ENCODE measurements around the gene HRH1.
"Not testable (repeated sequence)": the region's sequence is repeated elsewhere in the genome, so short reads cannot be mapped to it uniquely, and the experiment has no call there.

HRH1 gene

GRCh38 chr3:11173828-11174465 is 19.7 kb downstream of the HRH1 start:
- no peak for DNase-seq

- no peak for DNase-seq
Observed at GRCh38 chr3:11178421-11178820, 24.1 kb downstream of the HRH1 start.

GRCh38 chr3:11184328-11184969 is 30.2 kb downstream of the HRH1 start:
- not testable (repeated sequence) for DNase-seq

GRCh38 chr3:11185144-11185543 is 30.9 kb downstream of the HRH1 start:
- DNase-seq = no peak

GRCh38 chr3:11185564-11186317 is 31.4 kb downstream of the HRH1 start:
- no peak for DNase-seq

GRCh38 chr3:11186318-11186692 is 32.0 kb downstream of the HRH1 start:
- DNase-seq = no peak

- DNase-seq = no peak
Observed at GRCh38 chr3:11186771-11187191, 32.5 kb downstream of the HRH1 start.

- no peak for DNase-seq
Observed at GRCh38 chr3:11187681-11188080, 33.4 kb downstream of the HRH1 start.

- DNase-seq = no peak
Observed at GRCh38 chr3:11188231-11188630, 33.9 kb downstream of the HRH1 start.

GRCh38 chr3:11195201-11195600 is 40.9 kb downstream of the HRH1 start:
- DNase-seq = no peak

- no peak for DNase-seq
Observed at GRCh38 chr3:11195721-11196332, 41.5 kb downstream of the HRH1 start.

GRCh38 chr3:11197484-11197883 is 43.2 kb downstream of the HRH1 start:
- DNase-seq = no peak

- DNase-seq = no peak
Observed at GRCh38 chr3:11198070-11198469, 43.8 kb downstream of the HRH1 start.

GRCh38 chr3:11198495-11198894 is 44.2 kb downstream of the HRH1 start:
- DNase-seq = no peak

- DNase-seq = no peak
Observed at GRCh38 chr3:11199902-11200845, 45.9 kb downstream of the HRH1 start.

GRCh38 chr3:11201251-11202019 is 47.1 kb downstream of the HRH1 start:
- no peak for DNase-seq

GRCh38 chr3:11203961-11204360 is 49.7 kb downstream of the HRH1 start:
- DNase-seq = no peak

GRCh38 chr3:11204697-11205348 is 50.5 kb downstream of the HRH1 start:
- no peak for DNase-seq

GRCh38 chr3:11205881-11206280 is 51.6 kb downstream of the HRH1 start:
- DNase-seq = not testable (repeated sequence)

- no peak for DNase-seq
Observed at GRCh38 chr3:11206316-11206715, 52.0 kb downstream of the HRH1 start.

GRCh38 chr3:11206953-11207352 is 52.7 kb downstream of the HRH1 start:
- no peak for DNase-seq
